ENCODE results near the gene POLG2.

DNA sequence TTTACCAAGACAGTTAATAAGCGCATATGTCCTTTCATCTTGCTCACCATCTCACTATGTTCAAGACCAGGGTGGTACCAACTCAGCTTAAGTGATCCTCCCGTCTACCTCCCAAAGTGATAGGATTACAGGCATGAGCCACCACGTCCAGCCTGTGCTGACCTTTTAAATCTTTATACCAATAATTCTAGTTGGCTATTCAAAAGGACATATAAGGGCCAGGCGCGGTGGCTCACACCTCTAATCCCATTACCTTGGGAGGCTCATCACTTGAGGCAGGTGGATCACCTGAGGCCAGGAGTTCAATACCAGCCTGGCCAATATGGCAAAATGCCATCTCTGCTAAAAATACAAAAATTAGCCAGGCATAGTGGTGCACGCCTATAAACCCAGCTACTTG, 12.3 kb upstream of the POLG2 start:
- TF ChIP-seq YY1 (IDR thresholded peaks at IDR 0.05; ENCODE audit: insufficient read depth, insufficient read length) (no peak), ZNF274 (IDR thresholded peaks at IDR 0.05; ENCODE audit: low read depth, low read length) (no peak)

Data from NT2/D1 (cell line).